ENCODE data around the gene SPCS2. TPM values are rescaled to one million over a fixed set of nuclear protein-coding genes. Genes with fewer than 3 reads are reported as not detected.
"Not testable (repeated sequence)": the region's sequence is repeated elsewhere in the genome, so short reads cannot be mapped to it uniquely, and the experiment has no call there.

Gene SPCS2
- total and polyA plus RNA-seq, 7 donors = 51.1 to 132 (median 78.9) TPM

- H3K36me3 ChIP-seq (ENCODE audit: insufficient read depth in 1 of 2, low read depth in 1 of 2) = peaks cover 0 to 9% of the 10 kb centered on the region in 2 donors
- DNase-seq (no peak), ATAC-seq (no peak)
- intact Hi-C loops (cut with DNase I) = no loop called here
- TF ChIP-seq CTCF (IDR thresholded peaks at IDR 0.05) = no peak
- no peaks in the 10 kb centered on the region for H3K27me3 ChIP-seq (ENCODE audit: insufficient read depth in 3 of 3, low read length in 2 of 3)
- H3K4me3 ChIP-seq = no peak overlapping the region
- no peak overlapping the region for H3K27ac ChIP-seq
- 69 to 92% (median 90%) methylated on average over 1 of the region's 1 CpG for WGBS, 3 donors
- no peaks in the 10 kb centered on the region for H3K9me3 ChIP-seq
- peaks cover 52% of the 10 kb centered on the region for H3K4me1 ChIP-seq
Measured at GRCh38 chr11:74954199-74954598, 5.1 kb downstream of the SPCS2 start.

- H3K4me3 ChIP-seq = no peak overlapping the region
- no peak for TF ChIP-seq CTCF (IDR thresholded peaks at IDR 0.05)
- whole genome bisulfite sequencing, 3 donors = 15 to 36% (median 23%) methylated on average over 4 of the region's 4 CpGs
- H3K9me3 ChIP-seq = no peaks in the 10 kb centered on the region
- intact Hi-C loops (cut with DNase I) = no loop called here
- H3K27ac ChIP-seq = no peak overlapping the region
- DNase-seq (no peak), ATAC-seq (peak in 2 of 4 donors; percentile 79 to 90)
- no peaks in the 10 kb centered on the region for H3K27me3 ChIP-seq (ENCODE audit: insufficient read depth in 3 of 3, low read length in 2 of 3)
- H3K4me1 ChIP-seq = peaks cover 49% of the 10 kb centered on the region
- peaks cover 0 to 9% of the 10 kb centered on the region in 2 donors for H3K36me3 ChIP-seq (ENCODE audit: insufficient read depth in 1 of 2, low read depth in 1 of 2)
Measured at GRCh38 chr11:74956397-74957015, 7.4 kb downstream of the SPCS2 start.

- Histone ChIP-seq H3K4me3 (no peak overlapping the region), H3K36me3 (ENCODE audit: insufficient read depth in 1 of 2, low read depth in 1 of 2) (peaks cover 0 to 2% of the 10 kb centered on the region in 2 donors), H3K27ac (no peak overlapping the region), H3K9me3 (no peaks in the 10 kb centered on the region), H3K4me1 (peaks cover 56% of the 10 kb centered on the region), H3K27me3 (ENCODE audit: insufficient read depth in 3 of 3, low read length in 2 of 3) (no peaks in the 10 kb centered on the region)
- no peak for ATAC-seq
- intact Hi-C loops (cut with DNase I) = no loop called here
- TF ChIP-seq CTCF (IDR thresholded peaks at IDR 0.05) = no peak
- WGBS, 3 donors = 96 to 100% (median 97%) methylated on average over 1 of the region's 1 CpG
- no peak for DNase-seq
Measured at GRCh38 chr11:74957937-74958629, 9.0 kb downstream of the SPCS2 start.

DNA sequence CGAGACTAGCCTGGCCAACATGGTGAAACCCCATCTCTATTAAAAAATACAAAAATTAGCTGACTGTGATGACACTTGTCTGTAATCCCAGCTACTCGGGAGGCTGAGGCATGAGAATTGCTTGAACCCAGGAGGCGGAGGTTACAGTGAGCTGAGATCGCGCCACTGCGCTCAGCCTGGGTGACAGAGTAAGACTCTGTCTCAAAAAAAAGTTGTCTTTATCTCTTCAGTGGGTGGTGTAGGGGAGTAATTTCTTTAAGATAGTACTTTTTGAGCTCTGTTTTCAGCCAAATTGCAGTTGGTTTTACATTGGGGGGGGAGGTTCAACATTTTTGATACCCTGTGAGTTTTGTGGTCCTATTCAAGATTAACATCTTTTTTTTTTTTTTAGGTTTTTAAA is 11.1 kb downstream of the SPCS2 start:
- Histone ChIP-seq H3K36me3 (ENCODE audit: insufficient read depth in 1 of 2, low read depth in 1 of 2) (peaks cover 0 to 13% of the 10 kb centered on the region in 2 donors), H3K4me1 (peaks cover 56% of the 10 kb centered on the region)
- intact Hi-C loops (cut with DNase I) = not testable (repeated sequence)

GRCh38 chr11:74966651-74967050 is 17.6 kb downstream of the SPCS2 start:
- no peak overlapping the region for H3K4me3 ChIP-seq
- 88 to 90% (median 89%) methylated on average over 5 of the region's 5 CpGs for WGBS, 3 donors
- intact Hi-C loops (cut with DNase I) = no loop called here
- no peaks in the 10 kb centered on the region for H3K27me3 ChIP-seq (ENCODE audit: insufficient read depth in 3 of 3, low read length in 2 of 3)
- peaks cover 0 to 66% of the 10 kb centered on the region in 2 donors for H3K36me3 ChIP-seq (ENCODE audit: insufficient read depth in 1 of 2, low read depth in 1 of 2)
- TF ChIP-seq CTCF (IDR thresholded peaks at IDR 0.05) = no peak
- no peak for DNase-seq
- no peak for ATAC-seq
- peaks cover 16% of the 10 kb centered on the region for H3K4me1 ChIP-seq
- no peaks in the 10 kb centered on the region for H3K9me3 ChIP-seq
- H3K27ac ChIP-seq = no peak overlapping the region

More for the DNA sequence above, 11.1 kb downstream of the SPCS2 start:
- not testable (repeated sequence) for H3K4me3 ChIP-seq; ATAC-seq; DNase-seq; H3K9me3 ChIP-seq; H3K27me3 ChIP-seq (ENCODE audit: insufficient read depth in 3 of 3, low read length in 2 of 3); H3K27ac ChIP-seq
- whole genome bisulfite sequencing, 3 donors = 93 to 96% (median 93%) methylated on average over 6 of the region's 6 CpGs

Data from psoas muscle (tissue), 8 donors.